Endothelial cell of umbilical vein (primary cell): ENCODE data around the gene PIGT. TPM values are rescaled to one million over a fixed set of nuclear protein-coding genes. Genes with fewer than 3 reads are reported as not detected.

Source experiments
- BruUV-seq: library from RNA; stranded (reverse); fragments of 400-500 nt; replicated peaks from 2 replicates; lab custom pipeline; 2021; lab: Mats Ljungman, UMichigan
- CTCF ChIA-PET: fragments of 300-600, 350-600 bp; sonication (Branson Sonifier 250); formaldehyde crosslinking; loops from one replicate; lab custom pipeline; 2021; ENCODE audit warnings: antibody characterized with exemption, inconsistent platforms; lab: Charles Lee
- POLR2A ChIA-PET: fragments of 300-600, 350-600 bp; sonication (Branson Sonifier 250); formaldehyde crosslinking; loops from one replicate; lab custom pipeline; 2021; ENCODE audit warnings: antibody characterized with exemption, inconsistent platforms; lab: Charles Lee
- DNase-seq: peaks from one replicate; pipeline ENCODE4 v3.0.0-alpha.2; 2011; ENCODE audit warnings: low read depth, low spot score
- FAIRE-seq: peaks from 2 replicates; lab custom pipeline; 2011; peaks lifted over from hg19 to GRCh38; lab: Jason Lieb, UNC
- H2AFZ ChIP-seq: 2 replicates; pipeline ENCODE4 v1.6.0; 2012; ENCODE audit warnings: low read depth, low read length, control low read depth, inconsistent platforms
- H3K27ac ChIP-seq: 2 replicates; pipeline ENCODE4 v1.5.1; 2011; ENCODE audit warnings: low read depth, mild to moderate bottlenecking, control low read depth, low read length, moderate library complexity; ENCODE audit not compliant: insufficient read depth
- H3K27me3 ChIP-seq, 2 experiments: 2 replicates each; pipeline versions ENCODE4 v1.6.0 to v1.6.1; 2011; ENCODE audit warnings: low read length in 2 of 2, mixed read lengths in 1 of 2; ENCODE audit not compliant: control insufficient read depth in 2 of 2, insufficient read depth in 2 of 2
- H3K36me3 ChIP-seq, 2 experiments: 2 replicates in 1 of 2; 3 replicates in 1 of 2; pipeline ENCODE4 v1.5.1; 2011; ENCODE audit warnings: low read length in 2 of 2, mild to moderate bottlenecking in 1 of 2, moderate library complexity in 1 of 2; ENCODE audit not compliant: control insufficient read depth in 2 of 2, insufficient read depth in 2 of 2; ENCODE audit errors: extremely low read depth in 1 of 2
- H3K4me1 ChIP-seq: 3 replicates; pipeline ENCODE4 v1.5.1; 2011; ENCODE audit warnings: mild to moderate bottlenecking, low read length; ENCODE audit not compliant: control insufficient read depth, insufficient read depth; ENCODE audit errors: extremely low read depth
- H3K4me2 ChIP-seq: 2 replicates; pipeline ENCODE4 v1.6.1; 2011; ENCODE audit warnings: low read length, control low read depth, mixed read lengths; ENCODE audit not compliant: insufficient read depth
- H3K4me3 ChIP-seq, 3 experiments: fragments of 200-600 bp in 1 of 3; sonication (generic), shearing (Covaris generic) in 1 of 3; replicated peaks in 1 of 3; 2 replicates each; pipeline ENCODE4 v1.5.1; 2011 to 2016; ENCODE audit warnings: control low read depth in 3 of 3, low read length in 3 of 3, mild to moderate bottlenecking in 2 of 3, inconsistent platforms in 1 of 3, low read depth in 1 of 3, moderate library complexity in 1 of 3; ENCODE audit not compliant: insufficient read depth in 1 of 3
- H3K79me2 ChIP-seq: 2 replicates; pipeline ENCODE4 v1.6.0; 2012; ENCODE audit warnings: low read length, inconsistent platforms; ENCODE audit not compliant: control insufficient read depth, insufficient read depth
- H3K9ac ChIP-seq: replicated peaks from 2 replicates; pipeline ENCODE3; 2011; ENCODE audit warnings: low read length, control low read depth; ENCODE audit not compliant: insufficient read depth; ENCODE audit errors: extremely low read depth
- H3K9me1 ChIP-seq: replicated peaks from 3 replicates; pipeline ENCODE4 v1.6.0; 2011; ENCODE audit warnings: mild to moderate bottlenecking, low read length; ENCODE audit not compliant: control insufficient read depth, insufficient read depth; ENCODE audit errors: extremely low read depth
- H3K9me3 ChIP-seq: replicated peaks from 2 replicates; pipeline ENCODE4 v1.5.1; 2012; ENCODE audit warnings: low read length, inconsistent platforms; ENCODE audit not compliant: control insufficient read depth, insufficient read depth
- H4K20me1 ChIP-seq: replicated peaks from 2 replicates; pipeline ENCODE3; 2011; ENCODE audit warnings: mild to moderate bottlenecking, low read length; ENCODE audit not compliant: control insufficient read depth, insufficient read depth; ENCODE audit errors: extremely low read depth
- CTCF ChIP-seq, 2 donors: IDR thresholded peaks; 1 replicate in 1 of 2; 2 replicates in 1 of 2; pipeline ENCODE4 v1.5.1; 2011; ENCODE audit warnings: low read length in 2 of 2, mild to moderate bottlenecking in 2 of 2, moderate library complexity in 2 of 2, control low read depth in 1 of 2, inconsistent platforms in 1 of 2, low read depth in 1 of 2; ENCODE audit not compliant: insufficient read depth in 1 of 2; ENCODE audit errors: extremely low read depth in 1 of 2
- EZH2 ChIP-seq: IDR thresholded peaks from 2 replicates; pipeline ENCODE4 v1.6.1; 2012; ENCODE audit warnings: borderline replicate concordance, low read depth, mild to moderate bottlenecking, moderate library complexity, low read length, inconsistent platforms; ENCODE audit not compliant: severe bottlenecking
- GATA2 ChIP-seq: IDR thresholded peaks from 2 replicates; pipeline ENCODE4 v1.7.0; 2011; ENCODE audit warnings: low read depth, mild to moderate bottlenecking, moderate library complexity, mixed read lengths, low read length; ENCODE audit not compliant: insufficient read length, insufficient read depth
- MAX ChIP-seq: IDR thresholded peaks from 2 replicates; pipeline ENCODE4 v1.6.1; 2011; ENCODE audit not compliant: insufficient read depth, insufficient read length
- POLR2A ChIP-seq: IDR thresholded peaks from 2 replicates; pipeline ENCODE4 v1.6.1; 2012; ENCODE audit warnings: low read depth, mild to moderate bottlenecking, control low read depth, low read length
- dilution Hi-C: fragments of 300-500 bp; cut with MboI; formaldehyde crosslinking; loops from one replicate; pipeline ENCODE4 v1.15.0; 2019; ENCODE audit warnings: low sequenced_read_pairs; ENCODE audit not compliant: extremely low pct_ligation_motif_present
- intact Hi-C: fragments of 100-400 bp; cut with micrococcal nuclease; formaldehyde crosslinking; loops from one replicate; pipeline ENCODE4 v1.10.0; 2022
- polyA plus RNA-seq, 4 experiments: library from polyadenylated mRNA; depleted of rRNA in 3 of 4; stranded (reverse) in 3 of 4; unstranded in 1 of 4; fragments of >200 nt; gene quantifications; 2 replicates each; pipeline versions ENCODE4 v1.2.1 to v1.2.3, GENCODE V29; 2011 to 2012; ENCODE audit warnings: missing spikeins in 1 of 4
- total RNA-seq: library from RNA; stranded (reverse); gene quantifications from 2 replicates; pipeline ENCODE4 v1.2.3, GENCODE V29; 2021

Gene PIGT
- total and polyA plus RNA-seq, 2 donors (not counting 3 experiments of a cell fraction or from before 2014, with no cell fraction given) = 96.8 to 143 TPM

GRCh38 chr20:45444050-45444449, 28.1 kb downstream of the PIGT start:
- Histone ChIP-seq H3K4me3 (no peak overlapping the region), H3K9me1 (no peaks in the 10 kb centered on the region), H3K79me2 (no peaks in the 10 kb centered on the region), H3K27me3 (peaks cover 5 to 8% of the 10 kb centered on the region in 2 experiments), H3K9me3 (no peaks in the 10 kb centered on the region), H3K36me3 (no peaks in the 10 kb centered on the region), H3K27ac (no peak overlapping the region), H3K4me1 (no peaks in the 10 kb centered on the region), H2AFZ (no peak overlapping the region), H3K9ac (no peak overlapping the region), H3K4me2 (no peak overlapping the region), H4K20me1 (no peaks in the 10 kb centered on the region)
- intact Hi-C loops = no loop called here
- DNase-seq = no peak
- ChIA-PET POLR2A (no interaction called here), CTCF (interaction anchor here (1.1 to 2.0 kb wide), 2 partner anchors 125 to 132 kb away, joined by 3 to 6 read pairs; no protein-coding TSS in a partner anchor)
- no TSS peak for BruUV-seq
- no peak for TF ChIP-seq MAX
- dilution Hi-C loops = no loop called here
- FAIRE-seq = no peak

- H2AFZ ChIP-seq = no peak overlapping the region
- FAIRE-seq = peak; percentile 50
- dilution Hi-C loops (no loop called here), intact Hi-C loops (no loop called here)
- no peaks in the 10 kb centered on the region for H3K36me3 ChIP-seq
- no peak overlapping the region for H3K4me2 ChIP-seq
- no TSS peak for BruUV-seq
- ChIA-PET POLR2A (no interaction called here), CTCF (interaction anchor here (0.9 to 2.0 kb wide), 12 partner anchors 9 to 325 kb away, joined by 3 to 9 read pairs (median 4); partner anchors contain the start of gene SYS1)
- H3K4me1 ChIP-seq = no peaks in the 10 kb centered on the region
- no peak overlapping the region for H3K4me3 ChIP-seq
- no peak overlapping the region for H3K27ac ChIP-seq
- H3K79me2 ChIP-seq = no peaks in the 10 kb centered on the region
- TF ChIP-seq EZH2 = no peak
- TF ChIP-seq CTCF (IDR thresholded peaks at IDR 0.05; ENCODE audit: extremely low read depth in 1 of 2, insufficient read depth in 1 of 2, low read depth in 1 of 2, low read length in 2 of 2) = peak; percentile 53 to 65
- TF ChIP-seq GATA2 = no peak
- TF ChIP-seq POLR2A = no peak
- no peaks in the 10 kb centered on the region for H4K20me1 ChIP-seq
- DNase-seq = no peak
- H3K9ac ChIP-seq = no peak overlapping the region
- H3K9me3 ChIP-seq = no peaks in the 10 kb centered on the region
- H3K9me1 ChIP-seq = no peaks in the 10 kb centered on the region
- peaks cover 5 to 8% of the 10 kb centered on the region in 2 experiments for H3K27me3 ChIP-seq
Measured at GRCh38 chr20:45445805-45446562, 30.0 kb downstream of the PIGT start.
